ENCODE results near the gene COL1A2. TPM values are rescaled to one million over a fixed set of nuclear protein-coding genes. Genes with fewer than 3 reads are reported as not detected.

Gene COL1A2
- total and polyA plus RNA-seq, 2 donors (not counting 1 experiment from before 2014, with no cell fraction given) = 2,400 to 3,638 TPM

GRCh38 chr7:94389381-94389780 lies 5.3 kb upstream of the COL1A2 start:
- H3K36me3 ChIP-seq (ENCODE audit: control insufficient read depth, insufficient read depth, low read length) = no peaks in the 10 kb centered on the region
- H3K27me3 ChIP-seq (ENCODE audit: control insufficient read depth, insufficient read depth, low read length) = no peaks in the 10 kb centered on the region
- no peaks in the 10 kb centered on the region for H3K9me3 ChIP-seq (ENCODE audit: control insufficient read depth, insufficient read depth, low read depth, low read length)
- peaks cover 13% of the 10 kb centered on the region for H3K4me1 ChIP-seq (ENCODE audit: control insufficient read depth, extremely low read depth, insufficient read depth, low read length)
- H3K27ac ChIP-seq (ENCODE audit: insufficient read depth, low read length) = no peak overlapping the region
- no peak overlapping the region for H3K4me3 ChIP-seq (replicated peaks in 1 of 4; ENCODE audit: control extremely low read depth in 1 of 4, insufficient read depth in 1 of 4, low read depth in 3 of 4, low read length in 4 of 4)
- H3K79me2 ChIP-seq (ENCODE audit: control insufficient read depth, insufficient read depth, low read length) = peaks cover 5% of the 10 kb centered on the region
- H2AFZ ChIP-seq (ENCODE audit: low read length) = no peak overlapping the region
- no peak for DNase-seq (ENCODE audit: low read depth in 2 of 2)
- H3K4me2 ChIP-seq (ENCODE audit: extremely low read depth, insufficient read depth, low read length) = no peak overlapping the region
- H3K9ac ChIP-seq (ENCODE audit: insufficient read depth, low read length) = no peak overlapping the region
- no peak for TF ChIP-seq EZH2 (IDR thresholded peaks at IDR 0.05; ENCODE audit: low read length, missing control alignments)
- TF ChIP-seq CTCF (conservative IDR thresholded peaks at IDR 0.05 in 1 of 2, IDR thresholded peaks at IDR 0.05 in 1 of 2; ENCODE audit: low read depth in 1 of 2, low read length in 2 of 2) = no peak
- no peaks in the 10 kb centered on the region for H4K20me1 ChIP-seq (ENCODE audit: control insufficient read depth, extremely low read depth, insufficient read depth, low read length)

- no peaks in the 10 kb centered on the region for H4K20me1 ChIP-seq (ENCODE audit: control insufficient read depth, extremely low read depth, insufficient read depth, low read length)
- peaks cover 27% of the 10 kb centered on the region for H3K79me2 ChIP-seq (ENCODE audit: control insufficient read depth, insufficient read depth, low read length)
- peak overlapping the region in 3 of 4 experiments; percentile 13 to 97 (median 16) for H3K4me3 ChIP-seq (replicated peaks in 1 of 4; ENCODE audit: control extremely low read depth in 1 of 4, insufficient read depth in 1 of 4, low read depth in 3 of 4, low read length in 4 of 4)
- peak overlapping the region; percentile 83 for H3K4me2 ChIP-seq (ENCODE audit: extremely low read depth, insufficient read depth, low read length)
- DNase-seq (ENCODE audit: low read depth in 2 of 2) = peak; percentile 81 to 93
- H3K27ac ChIP-seq (ENCODE audit: insufficient read depth, low read length) = peak overlapping the region; percentile 96
- TF ChIP-seq CTCF (conservative IDR thresholded peaks at IDR 0.05 in 1 of 2, IDR thresholded peaks at IDR 0.05 in 1 of 2; ENCODE audit: low read depth in 1 of 2, low read length in 2 of 2) = no peak
- TF ChIP-seq EZH2 (IDR thresholded peaks at IDR 0.05; ENCODE audit: low read length, missing control alignments) = no peak
- peak overlapping the region; percentile 9 for H2AFZ ChIP-seq (ENCODE audit: low read length)
- peaks cover 4% of the 10 kb centered on the region for H3K36me3 ChIP-seq (ENCODE audit: control insufficient read depth, insufficient read depth, low read length)
- no peaks in the 10 kb centered on the region for H3K27me3 ChIP-seq (ENCODE audit: control insufficient read depth, insufficient read depth, low read length)
- peaks cover 13% of the 10 kb centered on the region for H3K4me1 ChIP-seq (ENCODE audit: control insufficient read depth, extremely low read depth, insufficient read depth, low read length)
- H3K9ac ChIP-seq (ENCODE audit: insufficient read depth, low read length) = peak overlapping the region; percentile 62
- H3K9me3 ChIP-seq (ENCODE audit: control insufficient read depth, insufficient read depth, low read depth, low read length) = no peaks in the 10 kb centered on the region
Measured at GRCh38 chr7:94391726-94392392, 2.8 kb upstream of the COL1A2 start.

- peaks cover 4% of the 10 kb centered on the region for H3K36me3 ChIP-seq (ENCODE audit: control insufficient read depth, insufficient read depth, low read length)
- TF ChIP-seq EZH2 (IDR thresholded peaks at IDR 0.05; ENCODE audit: low read length, missing control alignments) (no peak), CTCF (conservative IDR thresholded peaks at IDR 0.05 in 1 of 2, IDR thresholded peaks at IDR 0.05 in 1 of 2; ENCODE audit: low read depth in 1 of 2, low read length in 2 of 2) (no peak)
- H3K27ac ChIP-seq (ENCODE audit: insufficient read depth, low read length) = peak overlapping the region; percentile 96
- peak overlapping the region; percentile 83 for H3K4me2 ChIP-seq (ENCODE audit: extremely low read depth, insufficient read depth, low read length)
- no peaks in the 10 kb centered on the region for H3K27me3 ChIP-seq (ENCODE audit: control insufficient read depth, insufficient read depth, low read length)
- H3K9ac ChIP-seq (ENCODE audit: insufficient read depth, low read length) = peak overlapping the region; percentile 34
- H3K9me3 ChIP-seq (ENCODE audit: control insufficient read depth, insufficient read depth, low read depth, low read length) = no peaks in the 10 kb centered on the region
- peak overlapping the region in 3 of 4 experiments; percentile 13 to 97 (median 16) for H3K4me3 ChIP-seq (replicated peaks in 1 of 4; ENCODE audit: control extremely low read depth in 1 of 4, insufficient read depth in 1 of 4, low read depth in 3 of 4, low read length in 4 of 4)
- peaks cover 13% of the 10 kb centered on the region for H3K4me1 ChIP-seq (ENCODE audit: control insufficient read depth, extremely low read depth, insufficient read depth, low read length)
- no peak for DNase-seq (ENCODE audit: low read depth in 2 of 2)
- peaks cover 32% of the 10 kb centered on the region for H3K79me2 ChIP-seq (ENCODE audit: control insufficient read depth, insufficient read depth, low read length)
- peaks cover 2% of the 10 kb centered on the region for H4K20me1 ChIP-seq (ENCODE audit: control insufficient read depth, extremely low read depth, insufficient read depth, low read length)
- no peak overlapping the region for H2AFZ ChIP-seq (ENCODE audit: low read length)
Measured at GRCh38 chr7:94392393-94392786, 2.3 kb upstream of the COL1A2 start.

Data from fibroblast of lung (primary cell).